Measurements from ENCODE around the gene FTH1.

- TF ChIP-seq, protein P1, sequence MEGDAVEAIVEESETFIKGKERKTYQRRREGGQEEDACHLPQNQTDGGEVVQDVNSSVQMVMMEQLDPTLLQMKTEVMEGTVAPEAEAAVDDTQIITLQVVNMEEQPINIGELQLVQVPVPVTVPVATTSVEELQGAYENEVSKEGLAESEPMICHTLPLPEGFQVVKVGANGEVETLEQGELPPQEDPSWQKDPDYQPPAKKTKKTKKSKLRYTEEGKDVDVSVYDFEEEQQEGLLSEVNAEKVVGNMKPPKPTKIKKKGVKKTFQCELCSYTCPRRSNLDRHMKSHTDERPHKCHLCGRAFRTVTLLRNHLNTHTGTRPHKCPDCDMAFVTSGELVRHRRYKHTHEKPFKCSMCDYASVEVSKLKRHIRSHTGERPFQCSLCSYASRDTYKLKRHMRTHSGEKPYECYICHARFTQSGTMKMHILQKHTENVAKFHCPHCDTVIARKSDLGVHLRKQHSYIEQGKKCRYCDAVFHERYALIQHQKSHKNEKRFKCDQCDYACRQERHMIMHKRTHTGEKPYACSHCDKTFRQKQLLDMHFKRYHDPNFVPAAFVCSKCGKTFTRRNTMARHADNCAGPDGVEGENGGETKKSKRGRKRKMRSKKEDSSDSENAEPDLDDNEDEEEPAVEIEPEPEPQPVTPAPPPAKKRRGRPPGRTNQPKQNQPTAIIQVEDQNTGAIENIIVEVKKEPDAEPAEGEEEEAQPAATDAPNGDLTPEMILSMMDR (IDR thresholded peaks at IDR 0.05; ENCODE audit: low read length), result no peak
- no peak for TF ChIP-seq EZH2 (IDR thresholded peaks at IDR 0.05; ENCODE audit: borderline replicate concordance, low read length)
Measured at GRCh38 chr11:61967924-61968757, 707 bp upstream of the FTH1 start.
